Lung (tissue), 12 donors: Measurements from ENCODE around the gene PDGFD. TPM values are rescaled to one million over a fixed set of nuclear protein-coding genes. Genes with fewer than 3 reads are reported as not detected.

ENCODE experiments used
- ATAC-seq: fragments of 200-7000 bp; cut with Tn5 transposase; one replicate; pipeline ENCODE4 v1.9.1; 2020; ENCODE audit warnings: moderate number of reproducible peaks; ENCODE audit not compliant: insufficient read depth, low FRiP score
- DNase-seq, 3 donors: peaks; one replicate each; pipeline ENCODE4 v3.0.0-alpha.2; 2013 to 2017
- H3K27ac ChIP-seq, 2 donors: one replicate each; pipeline ENCODE4 v1.5.1; 2013; ENCODE audit warnings: mild to moderate bottlenecking in 2 of 2, moderate library complexity in 2 of 2, control low read depth in 1 of 2, inconsistent platforms in 1 of 2, low read depth in 1 of 2, low read length in 1 of 2
- H3K27me3 ChIP-seq, 3 donors: one replicate each; pipeline ENCODE4 v1.5.1; 2013; ENCODE audit warnings: low read length in 2 of 3; ENCODE audit not compliant: control insufficient read depth in 3 of 3, insufficient read depth in 3 of 3
- H3K36me3 ChIP-seq, 4 donors: one replicate each; pipeline ENCODE4 v1.5.1; 2013; ENCODE audit warnings: low read length in 4 of 4, mild to moderate bottlenecking in 1 of 4, moderate library complexity in 1 of 4; ENCODE audit not compliant: control insufficient read depth in 4 of 4, insufficient read depth in 4 of 4
- H3K4me1 ChIP-seq, 5 donors: one replicate each; pipeline ENCODE4 v1.5.1; 2013; ENCODE audit warnings: low read length in 5 of 5, mild to moderate bottlenecking in 2 of 5, moderate library complexity in 1 of 5; ENCODE audit not compliant: control insufficient read depth in 5 of 5, insufficient read depth in 5 of 5
- H3K4me3 ChIP-seq: one replicate; pipeline ENCODE4 v1.5.1; 2013; ENCODE audit warnings: mild to moderate bottlenecking, control low read depth, moderate library complexity
- H3K9ac ChIP-seq, 2 donors: one replicate each; pipeline ENCODE4 v1.5.1; 2013; ENCODE audit warnings: low read length in 2 of 2, control low read depth in 1 of 2; ENCODE audit not compliant: insufficient read depth in 1 of 2
- H3K9me3 ChIP-seq, 4 donors: one replicate each; pipeline ENCODE4 v1.5.1; 2013; ENCODE audit warnings: low read length in 3 of 4, mild to moderate bottlenecking in 1 of 4, moderate library complexity in 1 of 4; ENCODE audit not compliant: control insufficient read depth in 4 of 4, insufficient read depth in 3 of 4
- CTCF ChIP-seq: IDR thresholded peaks from 2 replicates; pipeline ENCODE4 v1.5.1; 2012; ENCODE audit warnings: mild to moderate bottlenecking; ENCODE audit errors: control extremely low read depth, extremely low read depth
- whole genome bisulfite sequencing, 2 donors: extraction: QIAGEN DNeasy Blood & Tissue Kit; methylation state at CpG; one replicate each; pipeline ENCODE4 v1.1.7; 2013; 5-methylcytosine and 5-hydroxymethylcytosine counted together
- polyA plus RNA-seq, 2 donors: library from polyadenylated mRNA; stranded (reverse); fragments of 200-250 nt; gene quantifications; one replicate each; pipeline ENCODE4 v1.2.1, GENCODE V29; 2013
- total RNA-seq, 2 donors: library from RNA; depleted of rRNA in 1 of 2; stranded (reverse); fragments of >200 nt in 1 of 2; gene quantifications; one replicate each; pipeline ENCODE4 v1.2.1, GENCODE V29; 2014 to 2021
- donor health status: control.
- donor health status: control.
- donor health status: Bipolar disorder and iron deficiency.
- donor health status: healthy.
- donor health status: DM: yes; HTN: yes; CAD: no.

Gene PDGFD
- total and polyA plus RNA-seq, 4 donors, result 0.71 to 10.6 (median 1.4) TPM

- no peak for TF ChIP-seq CTCF
- no peaks in the 10 kb centered on the region for H3K27me3 ChIP-seq
- no peak overlapping the region for H3K9ac ChIP-seq
- no peak overlapping the region for H3K27ac ChIP-seq
- DNase-seq, result no peak
- peaks cover 0 to 2% (median 0%) of the 10 kb centered on the region in 4 donors for H3K9me3 ChIP-seq
- 17 to 71% methylated on average over 1 of the region's 1 CpG for WGBS, 2 donors
- no peaks in the 10 kb centered on the region for H3K36me3 ChIP-seq
- H3K4me1 ChIP-seq, result no peaks in the 10 kb centered on the region
- no peak overlapping the region for H3K4me3 ChIP-seq
- no peak for ATAC-seq
These were observed 257.6 kb downstream of the PDGFD start for GRCh38 chr11:103906291-103906867.

DNA sequence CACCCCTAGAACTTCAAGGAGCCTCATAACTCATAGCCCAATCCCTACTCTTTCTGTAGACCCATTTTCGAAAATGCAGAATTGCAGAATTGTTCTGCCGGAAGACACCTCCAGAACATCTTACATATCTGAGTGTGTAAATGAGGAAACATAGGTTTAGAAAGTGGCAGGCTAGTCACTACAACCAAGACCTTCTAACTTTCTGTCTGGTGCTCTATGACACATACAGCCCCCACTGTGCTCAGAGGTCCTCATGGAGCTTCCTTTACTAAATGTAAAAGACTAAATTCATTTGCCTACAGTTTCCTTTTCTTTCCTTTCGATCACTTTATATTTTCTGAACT, 259.7 kb downstream of the PDGFD start:
- Histone ChIP-seq H3K27ac (no peak overlapping the region), H3K27me3 (no peaks in the 10 kb centered on the region), H3K36me3 (no peaks in the 10 kb centered on the region), H3K4me1 (no peaks in the 10 kb centered on the region), H3K9ac (no peak overlapping the region), H3K4me3 (no peak overlapping the region), H3K9me3 (no peaks in the 10 kb centered on the region)
- WGBS, 2 donors, result 73 to 81% methylated on average over 3 of the region's 3 CpGs
- no peak for TF ChIP-seq CTCF
- no peak for DNase-seq
- no peak for ATAC-seq

GRCh38 chr11:103903621-103904323, 260.2 kb downstream of the PDGFD start:
- TF ChIP-seq CTCF, result no peak
- H3K9me3 ChIP-seq, result no peaks in the 10 kb centered on the region

GRCh38 chr11:103902994-103903393, 261.0 kb downstream of the PDGFD start:
- no peaks in the 10 kb centered on the region for H3K4me1 ChIP-seq
- no peaks in the 10 kb centered on the region for H3K27me3 ChIP-seq
- H3K9ac ChIP-seq, result no peak overlapping the region
- ATAC-seq (no peak), DNase-seq (no peak)
- H3K9me3 ChIP-seq, result no peaks in the 10 kb centered on the region
- no peak overlapping the region for H3K27ac ChIP-seq
- H3K36me3 ChIP-seq, result no peaks in the 10 kb centered on the region
- no peak for TF ChIP-seq CTCF
- H3K4me3 ChIP-seq, result no peak overlapping the region
- WGBS, 2 donors, result 35 to 67% methylated on average over 1 of the region's 1 CpG

More at GRCh38 chr11:103903621-103904323, 260.2 kb downstream of the PDGFD start:
- 46 to 57% methylated on average over 2 of the region's 2 CpGs for WGBS, 2 donors
- H3K9ac ChIP-seq, result no peak overlapping the region
- DNase-seq (no peak), ATAC-seq (no peak)
- no peaks in the 10 kb centered on the region for H3K4me1 ChIP-seq
- no peaks in the 10 kb centered on the region for H3K36me3 ChIP-seq
- no peak overlapping the region for H3K4me3 ChIP-seq
- H3K27me3 ChIP-seq, result no peaks in the 10 kb centered on the region
- no peak overlapping the region for H3K27ac ChIP-seq
